Activated CD4-positive, alpha-beta memory T cell treated with anti-CD3 and anti-CD28 coated beads for 36 hours (primary cell): ENCODE data around the gene NR2F2. TPM values are rescaled to one million over a fixed set of nuclear protein-coding genes. Genes with fewer than 3 reads are reported as not detected.

Source experiments
- CTCF ChIA-PET: fragments of 350-600 bp; sonication (Branson Sonifier 250); formaldehyde crosslinking; loops from one replicate; lab custom pipeline; 2021; ENCODE audit warnings: antibody characterized with exemption, inconsistent platforms; lab: Charles Lee
- POLR2A ChIA-PET: fragments of 350-600 bp; sonication (Branson Sonifier 250); formaldehyde crosslinking; loops from one replicate; lab custom pipeline; 2021; ENCODE audit warnings: antibody characterized with exemption; lab: Charles Lee
- DNase-seq: peaks from one replicate; pipeline ENCODE4 v3.0.0-alpha.2; 2020
- H3K27ac Mint-ChIP-seq: one replicate; pipeline ENCODE4 v1.8.0; 2021; ENCODE audit warnings: mixed read lengths
- H3K27me3 Mint-ChIP-seq: one replicate; pipeline ENCODE4 v1.8.0; 2021; ENCODE audit warnings: mixed read lengths
- H3K36me3 Mint-ChIP-seq: one replicate; pipeline ENCODE4 v1.8.0; 2021; ENCODE audit warnings: mixed read lengths
- H3K4me1 Mint-ChIP-seq: one replicate; pipeline ENCODE4 v1.8.0; 2021; ENCODE audit warnings: low read depth, mixed read lengths
- H3K4me3 Mint-ChIP-seq: one replicate; pipeline ENCODE4 v1.8.0; 2021; ENCODE audit warnings: mild to moderate bottlenecking, mixed read lengths
- H3K9me3 Mint-ChIP-seq: one replicate; pipeline ENCODE4 v1.8.0; 2021; ENCODE audit warnings: mixed read lengths
- intact Hi-C: fragments of 100-400 bp; cut with micrococcal nuclease; formaldehyde crosslinking; loops from one replicate; pipeline ENCODE4 v1.15.1; 2023
- total RNA-seq, 2 experiments: library from RNA; stranded (reverse); gene quantifications; one replicate each; pipeline ENCODE4 v1.2.3, GENCODE V29; 2021

NR2F2 gene
- total RNA-seq, 2 experiments from 2014 or later: not detected

GRCh38 chr15:96321639-96322535 is 8.6 kb upstream of the NR2F2 start:
- Mint-ChIP-seq H3K36me3 (no peaks in the 10 kb centered on the region), H3K4me1 (peaks cover 4% of the 10 kb centered on the region), H3K27me3 (peaks cover 56% of the 10 kb centered on the region), H3K27ac (no peak overlapping the region), H3K9me3 (no peaks in the 10 kb centered on the region), H3K4me3 (no peak overlapping the region)
- intact Hi-C loops: loop anchor here (10.0 kb wide), 1 partner anchor 913 kb away; no protein-coding TSS in a partner anchor
- POLR2A ChIA-PET: no interaction called here
- CTCF ChIA-PET: no interaction called here
- no peak for DNase-seq

GRCh38 chr15:96322536-96323318 is 7.8 kb upstream of the NR2F2 start:
- ChIA-PET POLR2A (no interaction called here), CTCF (no interaction called here)
- intact Hi-C loops: loop anchor here (10.0 kb wide), 1 partner anchor 912 kb away; no protein-coding TSS in a partner anchor
- no peaks in the 10 kb centered on the region for H3K9me3 Mint-ChIP-seq
- DNase-seq: no peak
- no peak overlapping the region for H3K4me3 Mint-ChIP-seq
- H3K4me1 Mint-ChIP-seq: peaks cover 7% of the 10 kb centered on the region
- no peak overlapping the region for H3K27ac Mint-ChIP-seq
- H3K27me3 Mint-ChIP-seq: peaks cover 56% of the 10 kb centered on the region
- H3K36me3 Mint-ChIP-seq: no peaks in the 10 kb centered on the region

- no peak for DNase-seq
- no peak overlapping the region for H3K27ac Mint-ChIP-seq
- ChIA-PET CTCF (no interaction called here), POLR2A (no interaction called here)
- no peaks in the 10 kb centered on the region for H3K9me3 Mint-ChIP-seq
- H3K27me3 Mint-ChIP-seq: peaks cover 63% of the 10 kb centered on the region
- peaks cover 7% of the 10 kb centered on the region for H3K4me1 Mint-ChIP-seq
- intact Hi-C loops: loop anchor here (10.0 kb wide), 1 partner anchor 911 kb away; no protein-coding TSS in a partner anchor
- H3K4me3 Mint-ChIP-seq: no peak overlapping the region
- no peaks in the 10 kb centered on the region for H3K36me3 Mint-ChIP-seq
These were observed 7.0 kb upstream of the NR2F2 start for GRCh38 chr15:96323319-96324145.

GRCh38 chr15:96324192-96324895 is 6.2 kb upstream of the NR2F2 start:
- ChIA-PET POLR2A (no interaction called here), CTCF (no interaction called here)
- peaks cover 7% of the 10 kb centered on the region for H3K4me1 Mint-ChIP-seq
- no peaks in the 10 kb centered on the region for H3K36me3 Mint-ChIP-seq
- H3K9me3 Mint-ChIP-seq: no peaks in the 10 kb centered on the region
- H3K27me3 Mint-ChIP-seq: peaks cover 69% of the 10 kb centered on the region
- no peak overlapping the region for H3K4me3 Mint-ChIP-seq
- no peak for DNase-seq
- no peak overlapping the region for H3K27ac Mint-ChIP-seq
- intact Hi-C loops: loop anchor here (10.0 kb wide), 1 partner anchor 910 kb away; no protein-coding TSS in a partner anchor

GRCh38 chr15:96324940-96325540 is 5.5 kb upstream of the NR2F2 start:
- H3K27me3 Mint-ChIP-seq: peaks cover 72% of the 10 kb centered on the region
- peaks cover 7% of the 10 kb centered on the region for H3K4me1 Mint-ChIP-seq
- H3K27ac Mint-ChIP-seq: no peak overlapping the region
- POLR2A ChIA-PET: no interaction called here
- no peaks in the 10 kb centered on the region for H3K36me3 Mint-ChIP-seq
- H3K4me3 Mint-ChIP-seq: no peak overlapping the region
- no peak for DNase-seq
- intact Hi-C loops: loop anchor here (10.0 kb wide), 1 partner anchor 910 kb away; no protein-coding TSS in a partner anchor
- H3K9me3 Mint-ChIP-seq: no peaks in the 10 kb centered on the region
- CTCF ChIA-PET: no interaction called here

GRCh38 chr15:96325541-96326327 is 4.8 kb upstream of the NR2F2 start:
- ChIA-PET CTCF (no interaction called here), POLR2A (no interaction called here)
- no peak overlapping the region for H3K27ac Mint-ChIP-seq
- H3K9me3 Mint-ChIP-seq: no peaks in the 10 kb centered on the region
- peaks cover 74% of the 10 kb centered on the region for H3K27me3 Mint-ChIP-seq
- DNase-seq: no peak
- H3K4me3 Mint-ChIP-seq: no peak overlapping the region
- H3K4me1 Mint-ChIP-seq: peaks cover 9% of the 10 kb centered on the region
- intact Hi-C loops: loop anchor here (2.0 to 10.0 kb wide), 2 partner anchors 23 to 909 kb away; no protein-coding TSS in a partner anchor
- H3K36me3 Mint-ChIP-seq: no peaks in the 10 kb centered on the region

- intact Hi-C loops: loop anchor here (2.0 to 10.0 kb wide), 2 partner anchors 22 to 908 kb away; no protein-coding TSS in a partner anchor
- POLR2A ChIA-PET: no interaction called here
- peaks cover 78% of the 10 kb centered on the region for H3K27me3 Mint-ChIP-seq
- no peak overlapping the region for H3K27ac Mint-ChIP-seq
- no peaks in the 10 kb centered on the region for H3K36me3 Mint-ChIP-seq
- H3K9me3 Mint-ChIP-seq: no peaks in the 10 kb centered on the region
- DNase-seq: no peak
- CTCF ChIA-PET: interaction anchor here (0.6 to 1.6 kb wide), 2 partner anchors 908 to 913 kb away, joined by 4 to 6 read pairs; no protein-coding TSS in a partner anchor
- H3K4me1 Mint-ChIP-seq: peaks cover 11% of the 10 kb centered on the region
- H3K4me3 Mint-ChIP-seq: no peak overlapping the region
These were observed 4.0 kb upstream of the NR2F2 start for GRCh38 chr15:96326328-96327154.

- ChIA-PET CTCF (interaction anchor here (0.6 to 1.6 kb wide), 2 partner anchors 907 to 912 kb away, joined by 4 to 6 read pairs; no protein-coding TSS in a partner anchor), POLR2A (no interaction called here)
- peaks cover 81% of the 10 kb centered on the region for H3K27me3 Mint-ChIP-seq
- intact Hi-C loops: loop anchor here (2.0 to 10.0 kb wide), 2 partner anchors 22 to 908 kb away; no protein-coding TSS in a partner anchor
- no peak overlapping the region for H3K4me3 Mint-ChIP-seq
- H3K9me3 Mint-ChIP-seq: no peaks in the 10 kb centered on the region
- no peak overlapping the region for H3K27ac Mint-ChIP-seq
- no peaks in the 10 kb centered on the region for H3K36me3 Mint-ChIP-seq
- no peak for DNase-seq
- H3K4me1 Mint-ChIP-seq: peaks cover 13% of the 10 kb centered on the region
These were observed 3.3 kb upstream of the NR2F2 start for GRCh38 chr15:96327155-96327741.

GRCh38 chr15:96328181-96328876 is 2.2 kb upstream of the NR2F2 start:
- Mint-ChIP-seq H3K27ac (no peak overlapping the region), H3K36me3 (peaks cover 3% of the 10 kb centered on the region), H3K4me3 (no peak overlapping the region), H3K9me3 (no peaks in the 10 kb centered on the region), H3K4me1 (peaks cover 17% of the 10 kb centered on the region), H3K27me3 (peaks cover 83% of the 10 kb centered on the region)
- intact Hi-C loops: loop anchor here (10.0 kb wide), 1 partner anchor 906 kb away; no protein-coding TSS in a partner anchor
- POLR2A ChIA-PET: no interaction called here
- CTCF ChIA-PET: interaction anchor here (0.8 to 1.6 kb wide), 2 partner anchors 29 to 906 kb away, joined by 3 to 6 read pairs; no protein-coding TSS in a partner anchor
- no peak for DNase-seq
